Measurements from ENCODE around the gene PACS1.
"Not testable (repeated sequence)": the region's sequence is repeated elsewhere in the genome, so short reads cannot be mapped to it uniquely, and the experiment has no call there.

The PACS1 gene

DNA sequence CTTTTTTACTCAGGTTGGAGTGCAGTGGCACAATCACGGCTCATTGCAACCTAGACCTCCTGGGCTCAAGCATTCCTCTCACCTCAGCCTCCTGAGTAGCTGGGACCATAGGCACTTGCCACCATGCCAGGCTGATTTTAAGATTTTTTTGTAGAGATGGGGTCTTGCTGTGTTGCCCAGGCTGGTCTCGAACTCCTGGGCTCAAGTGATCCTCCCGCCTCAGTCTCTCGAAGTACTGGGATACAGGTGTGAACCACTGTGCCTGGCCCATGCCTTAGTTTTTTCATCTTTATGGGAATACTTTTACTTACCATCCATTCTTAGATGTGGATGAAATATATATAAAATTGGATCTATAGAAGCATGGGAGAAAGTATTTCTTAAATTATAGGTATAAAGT is 5.2 kb downstream of the PACS1 start:
- DNase-seq (ENCODE audit: low read depth in 2 of 2) = no peak

DNA sequence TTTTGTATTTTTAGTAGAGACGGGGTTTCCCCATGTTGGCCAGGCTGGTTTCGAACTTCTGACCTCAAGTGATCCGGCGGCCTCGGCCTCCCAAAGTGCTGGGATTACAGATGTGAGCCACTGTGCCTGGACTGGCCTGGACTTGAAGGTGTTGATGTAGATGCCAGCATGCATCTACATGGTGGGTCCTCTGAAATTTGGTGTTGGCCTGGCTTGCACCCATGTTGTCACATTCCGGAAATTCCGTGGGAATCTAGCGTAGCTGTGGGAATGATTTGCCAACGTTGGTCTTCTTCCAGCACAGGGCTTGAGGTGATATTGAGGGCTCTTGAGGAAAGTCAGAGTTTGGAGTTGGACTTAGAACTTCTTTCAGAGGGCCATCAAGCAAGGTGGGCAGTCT is 6.5 kb downstream of the PACS1 start:
- no peak for DNase-seq (ENCODE audit: low read depth in 2 of 2)

DNA sequence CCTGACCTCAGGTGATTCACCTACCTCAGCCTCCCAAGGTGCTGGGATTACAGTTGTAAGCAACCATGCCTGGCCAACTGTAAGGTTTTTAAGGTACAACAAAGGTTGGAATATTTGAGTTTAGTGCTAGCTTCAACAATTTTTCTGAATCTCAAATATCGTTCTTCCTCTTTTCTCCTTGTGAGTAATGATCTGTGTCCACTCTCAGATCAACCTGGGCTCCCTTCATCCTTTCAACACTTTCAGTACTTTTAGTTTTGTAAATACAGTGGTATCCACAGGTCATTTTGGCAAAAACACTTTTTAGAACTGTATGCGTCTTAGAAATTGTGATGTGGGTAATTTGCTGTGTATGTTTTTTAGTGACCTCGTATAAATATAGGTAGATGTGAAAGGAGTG is 7.9 kb downstream of the PACS1 start:
- no peak for DNase-seq (ENCODE audit: low read depth in 2 of 2)

DNA sequence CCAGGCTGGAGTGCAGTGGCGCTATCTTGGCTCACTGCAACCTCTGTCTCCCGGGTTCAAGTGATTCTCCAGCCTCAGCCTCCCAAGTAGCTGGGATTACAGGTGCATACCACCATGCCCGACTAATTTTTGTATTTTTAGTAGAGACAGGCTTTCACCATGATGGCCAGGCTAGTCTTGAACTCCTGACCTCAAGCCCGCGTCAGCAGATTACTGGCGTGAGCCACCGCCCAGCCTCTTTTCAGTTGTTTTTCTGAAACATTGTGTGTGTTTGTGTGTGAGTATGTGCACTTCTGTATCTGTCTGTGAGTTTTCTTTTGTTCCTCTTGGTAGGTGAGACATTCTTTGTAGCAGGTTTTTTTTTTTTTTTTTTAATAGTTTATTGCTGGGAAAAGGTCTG is 8.9 kb downstream of the PACS1 start:
- DNase-seq (ENCODE audit: low read depth in 2 of 2) = not testable (repeated sequence)

DNA sequence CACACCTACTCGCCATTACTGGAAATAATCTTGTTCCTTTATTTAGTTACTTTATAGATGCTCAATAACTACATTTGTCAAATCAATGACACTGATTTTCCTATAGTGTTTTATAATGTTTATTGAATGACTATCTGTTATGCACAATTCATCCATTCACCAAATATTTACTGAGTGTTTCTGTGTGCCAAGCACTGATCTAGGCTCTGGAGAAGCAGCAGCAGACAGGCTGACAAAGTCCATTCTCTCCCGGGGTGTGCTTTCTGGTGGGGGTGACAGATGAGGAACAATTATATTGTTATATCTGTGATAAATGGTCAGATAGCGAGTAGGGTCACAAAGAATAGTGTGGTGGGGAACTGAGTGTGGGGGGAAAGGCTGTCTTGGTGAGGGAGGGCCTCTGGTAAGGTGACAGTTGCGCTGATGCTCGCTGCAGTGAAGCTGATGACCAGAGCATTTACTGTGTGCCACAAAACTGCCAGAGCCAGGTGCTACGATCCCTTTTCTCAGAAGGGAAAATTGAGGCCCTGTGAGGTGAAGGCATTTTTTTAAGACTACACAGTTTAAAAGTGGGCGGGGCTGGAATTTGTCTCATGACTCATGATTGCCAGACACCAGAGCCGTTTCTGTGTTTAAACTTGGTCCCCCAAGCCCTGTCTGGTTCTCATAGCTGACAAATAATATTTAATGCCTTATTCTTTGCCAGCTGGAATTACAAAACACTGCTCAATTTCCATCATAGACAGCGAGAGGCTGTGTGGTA is 10.2 kb downstream of the PACS1 start:
- peak; percentile 36 to 64 for DNase-seq (ENCODE audit: low read depth in 2 of 2)

DNA sequence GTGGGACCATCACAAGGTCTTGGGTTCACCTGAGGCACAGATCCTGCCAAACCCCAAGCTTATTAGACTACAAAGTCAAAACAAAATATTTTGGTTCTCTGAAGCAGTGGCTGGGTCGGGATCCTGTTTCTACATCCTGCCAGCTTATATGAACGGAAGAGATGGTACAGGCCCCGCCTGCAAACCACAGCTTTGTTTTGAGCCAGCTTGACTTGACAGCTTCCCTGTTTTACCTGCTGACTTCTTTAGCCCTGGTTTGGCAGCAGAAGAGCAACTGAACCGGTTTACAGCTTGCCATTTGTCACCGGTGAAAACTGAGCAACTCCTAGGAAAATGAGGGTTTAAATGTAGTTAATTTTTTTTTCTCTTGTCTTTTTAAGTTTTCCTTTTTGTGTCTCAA is 11.4 kb downstream of the PACS1 start:
- peak; percentile 37 to 47 for DNase-seq (ENCODE audit: low read depth in 2 of 2)

DNA sequence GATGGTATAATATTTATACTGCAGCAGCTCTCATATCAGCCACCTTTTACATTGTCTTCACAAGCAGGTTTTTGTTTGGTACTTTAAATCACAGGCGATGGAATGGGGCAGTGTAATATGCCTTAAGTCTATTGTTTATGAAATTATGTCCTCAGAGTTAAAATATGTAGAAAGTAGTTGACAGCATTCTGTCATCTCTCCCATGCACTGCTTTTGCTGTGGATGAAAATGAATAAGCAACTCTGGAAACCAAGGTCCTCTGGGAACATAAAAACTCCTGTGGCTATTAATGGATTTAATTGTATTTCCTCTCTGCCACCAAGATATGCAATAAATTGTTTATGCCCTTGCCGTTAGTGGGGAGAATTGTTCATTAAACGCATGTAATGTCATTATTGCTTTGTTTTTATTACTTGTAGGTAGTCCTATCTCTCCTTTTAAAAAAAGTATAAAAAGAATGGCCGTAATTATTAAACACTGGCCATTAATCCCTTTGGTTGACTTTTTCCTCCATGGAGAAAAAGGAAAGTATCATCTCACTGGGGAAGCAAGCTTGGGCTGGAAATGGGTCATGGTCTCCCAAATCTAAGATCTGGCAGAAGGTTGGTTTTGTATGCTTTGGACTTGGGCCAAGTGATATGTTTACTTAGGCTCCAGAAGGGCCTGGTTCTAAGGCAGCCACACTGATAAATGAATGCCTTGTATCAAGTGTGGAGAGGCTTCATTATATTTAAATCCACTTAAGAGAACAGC is 13.1 kb downstream of the PACS1 start:
- no peak for DNase-seq (ENCODE audit: low read depth in 2 of 2)

DNA sequence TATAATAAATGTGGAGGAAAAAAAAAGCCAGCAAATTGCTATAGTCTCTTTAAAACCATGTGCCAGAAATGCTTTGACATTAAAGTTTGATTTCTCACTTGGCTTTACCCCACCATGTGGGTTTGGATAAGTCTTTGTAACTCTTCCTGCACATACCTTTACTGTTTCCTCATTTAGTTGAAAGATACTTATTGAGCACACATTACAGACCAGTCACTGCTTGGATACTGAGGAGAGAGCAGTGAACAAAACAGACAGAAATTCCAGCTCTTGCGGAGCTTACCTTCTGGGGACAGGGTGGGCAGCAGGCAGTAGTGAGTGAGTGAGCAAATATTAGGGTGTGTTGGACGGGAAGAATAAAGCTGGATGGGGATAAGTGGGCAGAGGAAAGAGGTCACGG is 13.7 kb downstream of the PACS1 start:
- DNase-seq (ENCODE audit: low read depth in 2 of 2) = no peak

DNA sequence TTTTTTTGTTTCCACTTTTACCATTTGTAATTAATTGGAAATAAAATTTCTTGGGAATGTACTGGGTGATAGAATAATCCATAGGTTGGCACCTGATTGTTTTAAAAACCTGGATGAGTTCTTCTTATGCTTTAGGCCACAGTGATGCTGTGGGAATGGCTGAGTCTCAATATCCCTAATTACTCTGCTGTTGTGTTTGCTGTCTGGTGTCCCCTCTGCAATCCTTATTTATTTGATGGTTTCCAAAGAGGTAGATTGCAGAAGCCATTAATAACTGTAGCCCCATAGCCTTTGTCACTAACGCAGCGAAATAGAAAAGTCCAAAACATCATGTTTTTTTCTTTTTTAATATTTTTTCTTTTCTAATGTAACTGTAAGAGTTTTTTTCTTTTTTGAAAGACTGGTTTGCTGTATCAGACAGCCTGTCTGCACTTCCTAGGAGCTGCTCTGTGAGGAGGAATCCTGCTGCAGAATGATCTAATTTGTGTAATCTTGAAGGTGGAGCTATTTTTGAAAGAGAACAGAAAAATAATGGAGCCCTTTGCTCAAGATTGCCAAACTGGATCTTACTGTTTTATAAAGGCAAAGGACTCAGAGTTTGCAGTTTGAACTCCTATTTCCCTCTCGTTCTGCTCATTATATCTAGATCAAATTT is 14.9 kb downstream of the PACS1 start:
- no peak for DNase-seq (ENCODE audit: low read depth in 2 of 2)

DNA sequence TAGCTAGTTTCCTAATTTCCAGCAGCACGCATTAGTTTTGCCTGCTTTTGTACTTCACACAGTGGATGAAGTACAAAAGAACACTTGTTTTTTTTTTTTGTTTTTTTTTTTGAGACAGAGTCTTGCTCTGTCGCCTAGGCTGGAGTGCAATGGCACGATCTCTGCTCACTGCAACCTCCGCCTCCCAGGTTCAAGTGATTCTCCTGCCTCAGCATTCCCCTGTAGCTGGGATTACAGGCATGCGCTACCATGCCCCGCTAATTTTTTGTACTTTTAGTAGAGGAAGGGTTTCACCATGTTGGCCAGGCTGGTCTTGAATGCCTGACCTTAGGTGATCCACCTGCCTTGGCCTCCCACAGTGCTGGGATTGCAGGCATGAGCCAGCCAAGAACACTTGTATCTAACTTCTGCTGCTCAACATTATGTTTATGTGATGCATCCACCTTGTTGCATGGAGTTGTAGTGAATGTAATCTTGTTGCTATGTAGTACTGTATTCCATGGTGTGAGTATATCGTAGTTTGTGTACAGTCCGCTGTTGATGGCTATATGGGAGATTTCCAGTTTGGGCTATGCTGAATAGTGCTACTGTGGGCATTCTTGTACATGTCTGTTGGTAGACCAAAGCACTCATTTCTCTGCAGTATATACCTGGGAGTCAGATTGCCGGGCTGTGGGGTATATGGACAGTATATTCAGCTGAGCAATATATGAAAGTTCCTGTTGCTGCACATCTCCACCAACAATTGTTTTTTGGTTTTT is 17.3 kb downstream of the PACS1 start:
- no peak for DNase-seq (ENCODE audit: low read depth in 2 of 2)

DNA sequence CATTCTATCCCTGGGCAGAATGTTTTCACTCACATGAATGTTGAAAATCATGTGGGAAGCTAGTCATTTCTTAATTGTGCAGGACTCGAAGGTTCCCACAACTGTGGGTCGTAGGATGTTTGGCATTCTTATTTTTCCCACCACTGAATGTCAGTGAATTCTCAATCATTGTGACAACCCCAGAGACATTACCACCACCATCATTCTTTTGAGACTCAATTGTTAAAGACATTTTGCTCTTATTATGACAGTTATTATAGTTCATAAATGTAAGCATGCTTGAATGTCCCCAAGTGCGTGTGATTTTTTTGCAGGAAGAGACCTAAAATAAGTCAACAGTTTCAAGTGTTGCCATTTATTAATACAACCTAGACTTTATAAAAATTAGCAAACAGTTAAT is 19.0 kb downstream of the PACS1 start:
- no peak for DNase-seq (ENCODE audit: low read depth in 2 of 2)

DNA sequence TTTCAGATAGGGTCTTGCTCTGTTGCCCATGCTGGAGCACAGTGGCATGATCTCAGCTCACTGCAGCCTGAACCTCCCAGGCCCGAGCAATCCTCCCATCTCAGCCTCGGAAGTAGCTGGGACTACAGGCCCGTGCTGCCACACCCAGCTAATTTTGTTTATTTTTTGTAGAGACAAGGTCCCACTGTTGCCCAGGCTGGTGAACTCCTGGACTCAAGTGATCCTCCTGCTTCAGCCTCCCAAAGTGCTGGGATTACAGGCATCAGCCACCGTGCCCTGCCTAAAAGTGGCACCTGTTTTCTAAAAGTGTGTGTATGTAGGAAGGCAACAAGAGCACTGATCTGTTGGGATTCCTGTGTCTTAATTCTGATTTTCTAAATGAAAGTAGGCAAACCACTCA is 20.2 kb downstream of the PACS1 start:
- no peak for DNase-seq (ENCODE audit: low read depth in 2 of 2)

DNA sequence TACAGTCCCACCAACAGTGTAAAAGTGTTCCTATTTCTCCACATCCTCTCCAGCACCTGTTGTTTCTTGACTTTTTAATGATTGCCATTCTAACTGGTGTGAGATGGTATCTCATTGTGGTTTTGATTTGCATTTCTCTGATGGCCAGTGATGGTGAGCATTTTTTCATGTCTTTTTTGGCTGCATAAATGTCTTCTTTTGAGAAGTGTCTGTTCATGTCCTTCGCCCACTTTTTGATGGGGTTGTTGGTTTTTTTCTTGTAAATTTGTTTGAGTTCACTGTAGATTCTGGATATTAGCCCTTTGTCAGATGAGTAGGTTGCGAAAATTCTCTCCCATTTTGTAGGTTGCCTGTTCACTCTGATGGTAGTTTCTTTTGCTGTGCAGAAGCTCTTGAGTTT is 22.1 kb downstream of the PACS1 start:
- not testable (repeated sequence) for DNase-seq (ENCODE audit: low read depth in 2 of 2)

DNA sequence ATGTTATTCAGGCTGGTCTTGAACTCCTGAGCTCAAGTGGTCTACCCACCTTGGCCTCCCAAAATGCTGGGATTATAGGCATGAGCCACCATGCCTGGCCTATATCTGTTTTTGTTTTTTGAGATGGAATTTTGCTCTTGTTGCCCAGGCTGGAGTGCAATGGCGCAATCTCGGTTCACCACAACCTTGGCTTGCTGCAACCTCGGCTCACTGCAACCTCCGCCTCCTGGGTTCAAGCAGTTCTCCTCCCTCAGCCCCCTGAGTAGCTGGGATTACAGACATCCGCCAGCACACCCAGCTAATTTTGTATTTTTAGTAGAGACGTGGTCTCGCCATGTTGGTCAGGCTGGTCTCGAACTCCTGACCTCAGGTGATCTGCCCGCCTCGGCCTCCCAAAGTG is 29.7 kb downstream of the PACS1 start:
- not testable (repeated sequence) for DNase-seq (ENCODE audit: low read depth in 2 of 2)

DNA sequence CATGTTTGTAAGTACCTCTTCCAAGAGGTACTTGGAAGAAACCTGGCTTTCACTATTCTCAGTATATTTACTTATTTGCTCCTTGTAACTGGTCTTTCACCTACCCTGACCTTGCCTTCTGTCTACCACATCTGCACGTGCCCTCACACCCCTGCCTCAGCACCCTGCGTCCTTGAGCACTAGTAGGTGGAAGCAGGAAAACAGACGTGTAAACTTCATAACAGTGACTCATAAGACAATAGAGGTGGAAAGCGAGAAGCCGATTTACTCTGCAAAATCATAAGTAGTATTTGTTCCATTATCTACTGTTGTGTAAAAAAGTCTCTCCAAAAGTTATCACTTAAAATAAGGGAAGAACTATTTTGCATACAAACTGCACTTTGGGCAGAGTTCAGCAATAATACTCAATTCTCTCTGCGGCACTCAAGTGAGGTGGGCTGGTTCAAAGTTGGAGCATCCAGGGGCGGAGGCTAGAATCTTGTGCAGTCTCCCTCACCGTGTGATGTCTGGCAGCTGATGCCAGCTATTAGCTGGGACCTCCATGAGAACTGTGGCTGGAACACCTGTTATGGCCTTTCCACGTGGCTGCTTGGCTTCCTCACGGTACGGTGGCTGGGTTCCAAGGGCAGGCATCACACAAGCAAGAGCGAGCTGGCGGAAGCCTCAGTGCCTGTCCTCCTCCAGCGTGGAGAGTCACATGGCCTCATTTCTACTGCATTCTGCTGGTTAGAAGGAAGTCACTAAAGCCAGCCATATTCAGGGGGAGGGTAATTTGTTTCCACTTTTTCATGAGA is 30.4 kb downstream of the PACS1 start:
- DNase-seq (ENCODE audit: low read depth in 2 of 2) = peak in 1 of 2 donors; percentile 28

DNA sequence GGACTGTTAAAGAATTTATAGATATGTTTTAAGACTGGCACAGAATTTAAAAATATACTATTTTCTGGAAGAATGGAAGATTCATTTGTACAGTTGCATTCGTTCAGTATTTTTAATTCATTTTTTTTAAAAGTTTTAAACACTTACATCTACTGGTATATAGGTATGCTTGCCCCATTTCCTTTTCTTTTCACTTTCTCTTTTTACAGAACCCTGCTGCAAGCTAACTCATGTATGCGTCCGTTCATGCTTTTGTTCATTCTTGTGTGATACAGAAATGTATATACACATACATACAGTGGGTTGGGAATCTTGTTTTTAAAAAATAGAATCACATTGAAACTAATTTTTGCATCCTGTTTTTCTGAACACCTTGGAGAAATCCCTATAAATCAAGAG is 31.0 kb downstream of the PACS1 start:
- DNase-seq (ENCODE audit: low read depth in 2 of 2) = no peak

DNA sequence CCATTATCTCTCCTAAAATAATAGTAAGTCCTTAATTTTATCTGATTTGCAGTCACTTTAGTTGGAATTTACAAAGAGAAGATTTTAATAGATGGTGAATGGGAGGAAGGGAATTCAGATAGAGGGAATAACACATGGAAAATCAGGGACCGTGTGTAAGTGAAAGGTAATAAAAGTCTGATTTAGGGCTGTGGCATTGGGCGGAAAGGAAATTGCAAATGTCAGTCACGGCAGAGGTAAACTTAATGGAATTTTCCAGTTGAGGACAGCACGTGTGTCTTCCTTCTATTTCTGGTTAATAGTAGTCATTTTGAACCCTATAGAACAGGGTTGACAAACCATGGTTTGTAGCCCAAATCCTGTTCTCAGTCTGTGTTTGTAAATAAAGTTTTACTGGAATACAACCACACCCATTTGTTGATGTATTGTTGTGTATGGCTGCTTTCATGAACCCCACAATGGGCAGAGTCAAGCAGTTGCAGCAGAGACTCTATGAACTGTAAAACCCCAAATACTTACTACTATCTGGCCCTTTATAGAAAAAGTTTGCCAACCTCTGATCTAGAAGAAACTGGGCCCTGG is 34.1 kb downstream of the PACS1 start:
- no peak for DNase-seq (ENCODE audit: low read depth in 2 of 2)

DNA sequence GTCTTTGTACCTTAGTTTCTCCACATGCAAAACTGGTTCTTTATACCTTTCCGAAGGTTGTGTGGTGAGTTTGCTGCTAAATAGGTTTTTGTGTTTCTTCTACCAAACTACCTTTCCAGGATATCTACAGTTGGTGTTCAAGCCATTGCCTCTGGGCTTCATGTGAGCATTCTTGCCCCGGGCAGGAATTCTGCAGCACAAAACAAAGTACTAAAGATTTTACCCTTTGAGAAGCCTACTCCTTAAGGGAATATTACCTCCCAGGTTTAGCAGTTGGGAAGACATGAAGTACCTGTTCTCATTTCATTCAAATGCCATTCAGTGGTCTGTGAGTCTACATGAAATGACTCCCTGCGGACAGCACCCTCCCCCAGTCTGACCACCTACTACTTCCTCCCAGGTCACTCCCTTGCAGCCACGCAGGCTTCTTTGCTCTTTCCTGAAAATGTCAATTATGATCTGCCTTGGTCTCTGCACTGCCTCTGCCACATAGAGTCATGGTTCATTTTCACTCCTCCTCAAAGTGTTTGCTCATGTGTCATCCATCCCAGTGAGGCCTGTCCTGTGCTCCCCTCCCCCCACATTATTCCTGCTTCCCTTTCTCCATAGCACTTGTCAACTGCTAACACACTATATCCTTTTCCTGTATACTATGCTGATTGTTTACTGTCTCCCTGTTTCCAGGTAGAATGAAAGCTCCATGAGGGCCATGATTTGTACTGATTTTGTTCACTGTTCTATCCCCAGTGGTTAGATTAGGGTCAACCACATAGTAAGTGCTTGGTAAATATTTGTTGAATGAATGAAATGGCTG is 36.9 kb downstream of the PACS1 start:
- no peak for DNase-seq (ENCODE audit: low read depth in 2 of 2)

DNA sequence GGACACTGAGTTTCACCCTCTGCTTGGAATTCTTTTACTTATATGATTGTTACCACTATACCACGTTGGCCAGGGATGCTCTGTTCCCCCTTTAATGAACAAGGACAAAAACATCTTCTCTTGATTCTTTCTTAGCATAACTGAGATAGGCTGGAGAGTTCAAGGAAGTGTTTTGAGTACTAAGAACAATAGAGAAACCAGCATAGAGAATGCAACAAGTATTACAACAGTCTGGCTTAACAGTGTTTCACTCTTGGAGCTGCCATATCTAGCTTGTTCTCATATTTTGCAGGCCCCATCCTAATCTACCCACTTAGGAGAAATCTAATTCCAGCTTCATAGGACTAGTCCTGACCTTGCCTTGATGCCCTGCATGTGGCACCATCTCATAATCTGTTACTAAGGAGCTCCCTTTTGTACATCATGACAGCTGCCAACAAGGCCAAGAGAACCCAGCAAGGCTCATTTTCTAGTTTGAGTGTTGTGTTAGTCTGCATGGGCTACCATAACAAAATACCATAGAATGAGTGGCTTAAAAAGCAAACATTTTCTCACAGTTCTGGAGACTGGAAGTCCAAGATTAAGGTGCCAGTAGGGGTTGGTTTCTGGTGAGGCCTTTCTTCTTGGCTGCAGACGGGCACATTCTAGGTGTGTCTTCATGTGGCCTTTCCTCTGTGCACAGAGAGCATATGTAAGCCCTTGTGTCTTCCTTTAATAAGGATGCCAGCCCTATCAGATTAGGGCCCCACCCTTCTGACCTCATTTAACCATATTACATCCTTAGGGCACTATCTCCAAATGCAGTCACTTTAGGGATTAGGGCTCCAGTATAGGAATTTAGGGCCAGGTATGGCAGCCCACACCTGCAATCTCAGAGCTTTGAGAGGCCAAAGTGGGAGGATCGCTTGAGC is 37.8 kb downstream of the PACS1 start:
- DNase-seq (ENCODE audit: low read depth in 2 of 2) = no peak
